ENCODE data around the gene C19orf44.
"Not testable (repeated sequence)": the region's sequence is repeated elsewhere in the genome, so short reads cannot be mapped to it uniquely, and the experiment has no call there.

Gene C19orf44

DNA sequence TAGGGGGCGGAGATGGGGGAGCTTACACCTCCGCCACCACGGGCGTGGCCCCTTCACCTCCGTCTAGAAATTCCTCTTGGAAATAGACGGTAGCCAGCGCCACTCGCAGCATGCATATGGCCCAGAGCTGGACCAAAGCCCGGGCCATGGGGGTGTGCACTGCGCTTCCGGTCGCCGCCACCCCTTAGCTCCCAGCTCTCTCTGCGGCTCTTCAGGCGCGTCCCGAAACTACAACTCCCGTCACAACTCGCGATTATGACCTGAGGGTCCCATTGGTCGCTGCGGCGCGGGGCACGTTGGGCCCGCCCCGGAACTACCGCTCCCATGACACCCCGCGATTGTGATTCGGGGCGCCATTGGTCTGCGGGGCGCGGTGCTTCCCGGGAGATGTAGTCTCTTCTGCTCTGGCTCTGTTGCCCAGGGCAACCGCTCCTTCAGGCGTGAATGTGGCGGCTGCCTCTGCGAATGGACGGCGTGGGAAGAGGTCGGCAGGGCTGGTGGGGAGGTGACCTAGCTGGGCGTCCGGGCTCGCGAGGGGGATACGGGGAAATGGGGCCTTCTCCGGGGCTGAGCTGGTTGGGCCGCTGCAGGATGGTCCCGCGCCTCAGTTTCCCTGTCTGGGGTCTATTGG lies at the start of gene C19orf44, which contains the start of gene CALR3:
C19orf44 (plus strand) TSS at position 413 of the 631 bp plus-strand sequence. CDS start 4,399 bp downstream, outside the sequence.
CALR3 (minus strand) TSS at position 186 of the 631 bp plus-strand sequence; CDS start at position 148, 38 bp downstream.
- peak; percentile 97 for DNase-seq

- peak; percentile 48 to 67 for DNase-seq
Observed at GRCh38 chr19:16446724-16447368, 49.3 kb upstream of the C19orf44 start.

DNA sequence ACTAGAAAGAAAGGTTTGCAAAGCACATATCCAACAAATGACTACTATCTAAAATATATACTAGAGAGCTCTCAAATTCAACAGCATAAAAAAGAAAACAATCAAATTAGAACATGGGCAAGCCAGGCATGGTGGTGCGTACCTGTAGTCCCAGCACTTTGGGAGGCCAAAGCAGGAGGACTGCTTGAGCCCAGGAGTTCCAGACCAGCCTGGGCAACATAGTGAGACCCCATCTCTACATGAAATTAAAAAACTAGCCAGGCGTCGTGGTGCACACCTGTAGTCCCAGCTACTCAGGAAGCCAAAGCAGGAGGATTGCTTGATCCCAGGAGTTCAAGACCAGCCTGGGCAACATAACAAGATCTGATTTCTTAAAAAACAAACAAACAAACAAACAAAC lies 47.3 kb upstream of the C19orf44 start:
- DNase-seq = not testable (repeated sequence)

GRCh38 chr19:16449330-16449961 lies 46.7 kb upstream of the C19orf44 start:
- DNase-seq = peak; percentile 65 to 70

DNA sequence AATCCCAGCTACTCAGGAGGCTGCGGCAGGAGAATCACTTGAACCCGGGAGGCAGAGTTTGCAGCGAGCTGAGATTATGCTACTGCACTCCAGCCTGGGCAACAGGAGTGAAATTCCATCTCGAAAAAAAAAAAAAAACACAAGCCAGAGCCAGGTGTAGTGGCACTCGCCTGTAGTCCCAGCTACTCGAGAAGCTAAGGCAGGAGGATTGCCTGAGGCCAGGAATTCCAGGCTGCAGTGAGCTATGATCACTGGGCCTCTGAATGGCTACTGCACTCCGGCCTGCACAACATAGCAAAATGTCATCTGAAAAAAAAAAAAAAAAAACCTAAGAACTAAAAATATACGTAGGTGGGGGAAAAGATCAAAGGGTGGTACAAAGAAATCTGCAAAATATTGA lies 43.9 kb upstream of the C19orf44 start:
- no peak for DNase-seq

DNA sequence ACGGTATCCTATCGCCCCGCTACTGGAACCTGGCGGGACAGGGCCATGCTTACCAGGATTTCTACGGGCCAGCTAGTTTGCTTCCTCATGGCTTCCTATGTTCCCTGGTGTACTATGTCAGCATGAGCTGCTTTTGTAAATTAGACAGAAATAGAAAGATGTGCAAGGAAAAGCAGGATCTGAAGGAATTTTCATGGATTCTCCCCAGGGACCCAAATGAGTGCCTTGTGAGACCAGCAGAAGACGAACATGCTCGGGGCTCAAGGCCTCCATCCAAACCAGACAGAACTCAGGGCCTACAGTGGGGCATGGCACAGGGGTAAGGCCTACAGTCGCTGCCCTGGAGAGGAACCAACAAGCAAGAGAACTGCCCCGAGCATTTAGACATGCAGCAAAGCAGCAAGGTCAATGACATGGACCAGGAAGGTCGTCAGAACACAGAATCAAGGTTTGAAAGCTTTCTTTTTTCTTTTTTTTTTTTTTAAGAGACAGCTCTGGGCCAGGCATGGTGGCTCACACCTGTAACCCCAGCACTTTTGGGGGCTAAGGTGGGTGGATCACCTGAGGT lies 41.8 kb upstream of the C19orf44 start:
- no peak for DNase-seq

GRCh38 chr19:16455489-16455888 lies 40.7 kb upstream of the C19orf44 start:
- no peak for DNase-seq

- no peak for DNase-seq
Observed at GRCh38 chr19:16456652-16457194, 39.5 kb upstream of the C19orf44 start.

DNA sequence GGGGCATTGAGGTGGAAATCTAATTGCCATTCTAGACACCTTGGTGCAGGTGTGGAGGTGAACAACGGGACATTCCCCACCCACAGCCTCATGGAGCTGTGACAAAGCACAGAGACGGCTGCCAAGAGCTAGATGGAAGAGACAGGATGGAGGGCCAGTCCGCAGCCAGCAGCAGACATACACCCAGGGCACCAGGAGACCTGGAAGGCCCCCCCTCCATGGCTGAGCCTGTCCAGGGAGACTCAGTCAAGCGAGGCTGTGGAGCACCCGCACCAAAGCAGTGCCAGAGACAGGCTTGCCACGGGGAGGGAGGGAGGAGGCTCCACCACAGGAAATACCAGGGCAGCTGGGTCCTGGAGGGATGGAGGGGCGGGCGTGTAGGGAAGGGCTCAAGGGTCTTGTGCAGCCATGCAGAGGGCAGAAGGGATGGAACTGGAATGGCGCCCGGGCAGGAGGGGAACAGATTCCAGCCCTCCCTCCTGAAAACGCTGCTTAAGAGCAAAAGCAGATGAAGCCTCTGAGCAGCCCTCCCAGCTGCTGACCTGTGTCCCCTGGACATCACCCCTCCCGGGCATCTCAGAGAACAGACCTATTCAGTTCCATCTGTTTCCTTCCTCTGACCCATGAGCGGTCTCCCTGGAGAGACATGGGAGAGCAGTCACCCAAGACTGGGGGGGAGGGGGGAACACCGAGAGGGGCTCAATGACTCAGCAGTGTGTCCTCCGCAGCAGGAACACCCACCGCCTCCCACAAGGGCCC lies 38.8 kb upstream of the C19orf44 start:
- DNase-seq = no peak

DNA sequence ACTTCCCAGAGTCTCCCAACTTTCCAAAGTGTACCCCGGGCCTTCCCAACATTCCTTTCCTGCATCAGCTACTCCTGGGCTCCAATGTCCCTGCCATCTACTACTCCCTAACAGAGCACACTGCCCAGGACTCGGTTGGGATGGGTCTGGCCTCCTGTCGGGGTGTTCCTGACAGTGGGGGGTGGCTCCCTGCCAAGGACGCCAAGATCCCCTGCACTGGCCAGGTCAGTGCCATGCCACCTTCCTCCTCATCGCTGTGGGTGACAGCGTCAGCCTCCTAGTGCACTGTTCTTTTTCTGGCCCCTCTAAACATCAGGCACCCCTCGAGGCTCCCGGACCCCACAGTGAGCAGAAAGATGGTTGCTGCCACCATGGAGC lies 38.3 kb upstream of the C19orf44 start:
- DNase-seq = no peak

- DNase-seq = no peak
Observed at GRCh38 chr19:16458391-16459341, 37.5 kb upstream of the C19orf44 start.

DNA sequence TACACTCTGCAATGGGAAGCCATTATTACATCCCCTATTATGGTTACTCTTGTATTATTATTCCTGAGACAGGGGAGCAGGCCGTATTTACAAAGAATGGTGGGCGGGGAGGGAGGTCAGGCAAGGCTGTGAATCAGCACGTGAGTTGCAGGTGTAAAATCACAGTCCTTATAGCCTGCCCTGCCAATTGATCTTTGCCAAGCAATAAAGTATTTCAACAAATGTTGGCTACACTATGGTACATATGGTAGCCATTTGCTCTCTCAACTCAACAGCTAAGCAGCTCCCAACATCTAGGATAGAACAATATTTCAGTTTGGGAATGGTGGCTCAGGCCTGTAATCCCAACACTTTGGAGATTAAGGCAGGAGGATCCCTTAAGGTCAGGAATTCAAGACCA lies 36.5 kb upstream of the C19orf44 start:
- DNase-seq = no peak

DNA sequence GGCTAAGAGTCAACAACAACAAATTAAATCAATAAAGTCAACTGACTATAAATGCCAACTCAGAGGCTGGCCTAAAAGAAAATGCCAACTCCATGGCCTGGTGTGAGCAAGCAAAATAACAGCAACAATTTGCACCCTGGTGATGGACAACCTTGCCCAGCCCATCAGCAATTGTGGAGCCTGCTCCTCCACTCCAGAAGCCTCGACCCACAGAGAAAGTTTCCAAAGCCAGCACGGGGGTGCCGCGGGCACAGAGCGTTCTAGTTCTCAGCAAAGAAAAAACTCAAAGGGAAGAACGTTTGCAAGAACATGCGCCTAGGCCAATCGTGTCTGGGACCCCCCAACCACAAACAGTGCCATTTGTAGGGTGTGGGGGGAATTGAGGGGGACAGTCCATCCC lies 35.7 kb upstream of the C19orf44 start:
- no peak for DNase-seq

GRCh38 chr19:16461630-16462051 lies 34.6 kb upstream of the C19orf44 start:
- DNase-seq = no peak

GRCh38 chr19:16462757-16463250 lies 33.4 kb upstream of the C19orf44 start:
- DNase-seq = no peak

DNA sequence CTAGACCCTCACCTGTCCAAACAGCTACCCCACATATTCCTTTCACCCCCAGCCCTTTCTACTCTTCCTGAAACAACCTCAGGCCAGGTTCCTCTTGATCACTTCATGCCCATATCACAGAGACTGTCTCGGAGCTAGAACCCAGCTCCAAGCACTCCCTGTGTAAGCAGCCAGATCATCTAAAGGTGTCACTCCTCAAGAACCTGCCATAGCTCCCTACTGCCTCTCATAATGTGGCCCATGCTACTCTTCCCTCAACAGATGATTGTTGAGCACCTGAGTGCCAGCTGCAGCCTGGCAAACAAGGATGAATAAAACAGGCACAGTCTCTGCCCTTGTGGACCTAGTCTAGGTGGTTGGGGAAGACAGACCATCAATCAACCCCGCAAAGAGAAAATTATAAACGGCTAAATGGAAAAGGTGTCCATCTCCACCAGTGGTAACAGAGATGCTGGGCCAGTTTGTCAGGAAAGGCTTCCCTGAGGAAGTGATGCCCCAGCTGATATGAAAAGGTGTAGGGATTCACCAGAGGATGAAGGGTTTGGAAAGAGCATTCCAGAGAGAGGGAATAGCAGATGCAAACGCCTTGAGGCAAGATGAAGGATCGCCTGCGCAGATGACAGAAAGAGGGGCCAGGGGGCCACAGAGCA lies 32.7 kb upstream of the C19orf44 start:
- no peak for DNase-seq

- DNase-seq = no peak
Observed at GRCh38 chr19:16463991-16464575, 32.1 kb upstream of the C19orf44 start.

DNA sequence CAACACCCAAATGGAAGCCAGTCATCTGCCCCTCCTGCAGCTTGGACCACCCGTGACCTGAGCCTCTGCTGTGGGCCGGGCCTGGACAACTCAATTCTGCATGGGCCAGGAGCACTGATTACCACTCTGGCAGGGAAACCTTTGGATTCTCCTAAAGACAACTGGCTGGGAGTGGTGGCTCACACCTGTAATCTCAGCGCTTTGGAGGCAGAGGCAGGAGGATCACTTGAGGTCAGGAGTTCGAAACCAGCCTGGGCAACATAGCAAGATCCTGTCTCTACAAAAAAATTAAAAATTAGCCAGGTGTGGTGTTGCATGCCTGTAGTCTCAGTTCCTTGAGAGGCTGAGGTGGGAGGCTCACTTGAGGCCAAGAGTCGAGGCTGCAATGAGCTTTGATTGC lies 31.0 kb upstream of the C19orf44 start:
- no peak for DNase-seq

- DNase-seq = not testable (repeated sequence)
Observed at GRCh38 chr19:16466802-16467427, 29.3 kb upstream of the C19orf44 start.

DNA sequence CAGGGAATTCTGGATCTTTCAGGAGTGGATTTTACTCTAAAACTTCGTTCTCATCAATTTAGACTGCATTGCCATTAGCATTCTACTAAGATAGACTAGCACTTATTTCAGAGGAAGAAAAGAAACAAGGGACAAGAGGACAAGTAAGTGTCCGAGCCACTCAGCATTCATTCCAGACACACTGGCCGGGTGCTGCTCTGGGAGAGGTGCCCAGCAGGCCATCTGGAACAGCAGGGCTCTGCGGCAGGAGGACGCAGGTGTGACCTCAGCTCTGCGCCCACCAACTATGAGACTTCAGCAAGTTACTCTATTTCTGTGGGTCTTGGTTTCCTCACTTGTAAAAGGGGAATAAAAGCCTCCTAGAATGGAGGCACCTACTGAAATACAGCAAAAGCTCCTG lies 28.6 kb upstream of the C19orf44 start:
- no peak for DNase-seq
